K562 (cell line): ENCODE data around the gene ARID3A. TPM values are rescaled to one million over a fixed set of nuclear protein-coding genes. Genes with fewer than 3 reads are reported as not detected.

Experiments
- HDAC1 ChIP-seq, 2 experiments: fragments of 450-650 bp; IDR thresholded peaks; 2 replicates each; pipeline ENCODE4 v1.6.1; 2016 to 2017; ENCODE audit warnings: inconsistent platforms in 1 of 2, mild to moderate bottlenecking in 1 of 2, moderate library complexity in 1 of 2
- ILF3 ChIP-seq: fragments of 450-650 bp; IDR thresholded peaks from 2 replicates; pipeline ENCODE4 v1.6.1; 2018; ENCODE audit warnings: antibody characterized with exemption, mild to moderate bottlenecking, moderate library complexity, borderline replicate concordance
- UBTF ChIP-seq, 2 experiments: IDR thresholded peaks; 2 replicates each; pipeline ENCODE4 v1.6.1; 2012; ENCODE audit warnings: improper control_type of control experiment in 2 of 2, low read depth in 2 of 2, low read length in 2 of 2, borderline replicate concordance in 1 of 2
- ZBTB7A ChIP-seq: IDR thresholded peaks from 2 replicates; pipeline ENCODE4 v1.6.1; 2011; ENCODE audit warnings: low read depth, mild to moderate bottlenecking, low read length, moderate library complexity, borderline replicate concordance; ENCODE audit not compliant: control insufficient read depth
- ZNF592 ChIP-seq: fragments of 450-650 bp; IDR thresholded peaks from 2 replicates; pipeline ENCODE4 v1.6.1; 2017; ENCODE audit warnings: antibody characterized with exemption, mild to moderate bottlenecking
- ZNF76 ChIP-seq: fragments of 250-450 bp; sonication (Bioruptor Pico); IDR thresholded peaks from 2 replicates; pipeline ENCODE4 v1.4.0; 2020; ENCODE audit warnings: mild to moderate bottlenecking, moderate library complexity, borderline replicate concordance
- polyA plus RNA-seq, 8 experiments: library from polyadenylated mRNA; depleted of rRNA in 4 of 8; stranded (reverse) in 5 of 8; unstranded in 3 of 8; fragments of >200 nt; fragmentation: Nextera tagmentation in 2 of 8; fragmentation: Illumina TruSeq in 1 of 8; extraction: Ambion mirVana in 2 of 8; extraction: Trizol in 1 of 8; gene quantifications; 2 replicates each; pipeline versions ENCODE4 v1.2.1 to v1.2.3, GENCODE V29; 2011 to 2014; ENCODE audit warnings: inconsistent platforms in 1 of 8, missing spikeins in 1 of 8
- total RNA-seq, 7 experiments: library from RNA; depleted of rRNA in 6 of 7; stranded (reverse); fragments of >200 nt in 6 of 7; fragmentation: Illumina TruSeq in 2 of 7; extraction: Trizol in 2 of 7; gene quantifications; 2 replicates each; pipeline versions ENCODE4 v1.2.1 to v1.2.3, GENCODE V29; 2011 to 2021; ENCODE audit warnings: low replicate concordance in 1 of 7

ARID3A gene
- total and polyA plus RNA-seq, 9 of the 15 experiments (the other 6 are each of a cell fraction or from before 2014, with no cell fraction given), result 1.4 to 118 (median 31.2) TPM

- TF ChIP-seq UBTF (IDR thresholded peaks at IDR 0.05; ENCODE audit: borderline replicate concordance in 1 of 2, low read depth in 2 of 2, low read length in 2 of 2) (no peak), ZNF592 (no peak), ZNF76 (CRISPR knock-in tag) (no peak), HDAC1 (IDR thresholded peaks at IDR 0.05) (peak in 1 of 2 experiments; percentile 82; a peak in 1 of 4 replicates), ZBTB7A (peak; percentile 77), ILF3 (no peak)
These were observed 1.2 kb upstream of the ARID3A start (continued) for GRCh38 chr19:924553-925086.
